Measurements from ENCODE around the gene TBC1D24. TPM values are rescaled to one million over a fixed set of nuclear protein-coding genes. Genes with fewer than 3 reads are reported as not detected.
"Not testable (repeated sequence)": the region's sequence is repeated elsewhere in the genome, so short reads cannot be mapped to it uniquely, and the experiment has no call there.

The TBC1D24 gene
- total RNA-seq, 4 donors from 2014 or later = 8.7 to 14.8 (median 9.9) TPM

GRCh38 chr16:2432286-2432685 lies 42.6 kb upstream of the TBC1D24 start:
- TF ChIP-seq, protein P1, sequence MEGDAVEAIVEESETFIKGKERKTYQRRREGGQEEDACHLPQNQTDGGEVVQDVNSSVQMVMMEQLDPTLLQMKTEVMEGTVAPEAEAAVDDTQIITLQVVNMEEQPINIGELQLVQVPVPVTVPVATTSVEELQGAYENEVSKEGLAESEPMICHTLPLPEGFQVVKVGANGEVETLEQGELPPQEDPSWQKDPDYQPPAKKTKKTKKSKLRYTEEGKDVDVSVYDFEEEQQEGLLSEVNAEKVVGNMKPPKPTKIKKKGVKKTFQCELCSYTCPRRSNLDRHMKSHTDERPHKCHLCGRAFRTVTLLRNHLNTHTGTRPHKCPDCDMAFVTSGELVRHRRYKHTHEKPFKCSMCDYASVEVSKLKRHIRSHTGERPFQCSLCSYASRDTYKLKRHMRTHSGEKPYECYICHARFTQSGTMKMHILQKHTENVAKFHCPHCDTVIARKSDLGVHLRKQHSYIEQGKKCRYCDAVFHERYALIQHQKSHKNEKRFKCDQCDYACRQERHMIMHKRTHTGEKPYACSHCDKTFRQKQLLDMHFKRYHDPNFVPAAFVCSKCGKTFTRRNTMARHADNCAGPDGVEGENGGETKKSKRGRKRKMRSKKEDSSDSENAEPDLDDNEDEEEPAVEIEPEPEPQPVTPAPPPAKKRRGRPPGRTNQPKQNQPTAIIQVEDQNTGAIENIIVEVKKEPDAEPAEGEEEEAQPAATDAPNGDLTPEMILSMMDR (IDR thresholded peaks at IDR 0.05 in 4 of 5, conservative IDR thresholded peaks at IDR 0.05 in 1 of 5) = no peak
- no peak for TF ChIP-seq POLR2A (IDR thresholded peaks at IDR 0.05)
- intact Hi-C loops (cut with DNase I; ENCODE audit: low total_unique reads) (no loop called here), in situ Hi-C loops (cut with MboI; ENCODE audit: low sequenced_read_pairs in 4 of 4) (no loop called here)
- no peak overlapping the region for H3K27ac ChIP-seq
- ATAC-seq (no peak), DNase-seq (no peak)
- H3K9me3 ChIP-seq = no peaks in the 10 kb centered on the region
- no peaks in the 10 kb centered on the region for H3K27me3 ChIP-seq
- H3K4me1 ChIP-seq = peaks cover 6 to 8% of the 10 kb centered on the region in 2 donors
- H3K36me3 ChIP-seq = peaks cover 0 to 4% of the 10 kb centered on the region in 2 donors
- no peak overlapping the region for H3K4me3 ChIP-seq

DNA sequence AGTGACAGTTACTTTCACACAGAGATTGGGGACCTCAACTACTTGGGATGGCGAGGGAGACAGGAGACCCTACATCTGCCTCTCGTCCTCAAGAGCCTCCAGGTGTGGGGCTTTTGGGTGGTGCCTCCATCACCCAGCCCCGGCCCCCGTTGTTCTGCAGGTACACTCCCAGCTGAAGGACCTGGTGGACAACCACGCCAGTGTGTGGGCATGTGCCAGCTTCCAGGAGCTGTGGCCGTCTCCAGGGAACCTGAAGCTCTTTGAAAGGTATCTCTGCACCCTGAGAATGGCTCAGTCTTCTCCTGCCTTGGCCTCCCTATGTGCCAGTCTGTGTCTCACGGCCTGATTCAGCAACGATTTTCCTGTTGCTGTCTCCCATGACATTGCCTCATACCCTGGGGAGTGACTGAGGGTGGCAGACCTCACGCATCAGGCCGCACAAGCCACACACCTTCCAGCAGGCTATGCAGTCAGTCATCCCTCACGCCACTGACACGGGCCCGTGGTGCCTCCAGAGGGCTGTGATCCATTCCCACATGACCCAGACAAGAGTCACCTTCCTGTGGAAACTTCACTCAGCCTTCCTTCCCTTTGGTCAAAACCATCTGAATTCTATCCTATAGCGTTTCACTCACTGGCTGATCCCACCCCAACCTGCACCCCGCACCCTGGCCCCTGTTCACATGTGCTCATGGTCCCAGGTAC lies 42.0 kb upstream of the TBC1D24 start:
- in situ Hi-C loops (cut with MboI; ENCODE audit: low sequenced_read_pairs in 4 of 4) (no loop called here), intact Hi-C loops (cut with DNase I; ENCODE audit: low total_unique reads) (no loop called here)
- no peaks in the 10 kb centered on the region for H3K27me3 ChIP-seq
- no peak for TF ChIP-seq POLR2A (IDR thresholded peaks at IDR 0.05)
- TF ChIP-seq, protein P1 (IDR thresholded peaks at IDR 0.05 in 4 of 5, conservative IDR thresholded peaks at IDR 0.05 in 1 of 5) = no peak
- H3K27ac ChIP-seq = no peak overlapping the region
- no peak overlapping the region for H3K4me3 ChIP-seq
- no peak for ATAC-seq
- H3K9me3 ChIP-seq = no peaks in the 10 kb centered on the region
- H3K36me3 ChIP-seq = peaks cover 0 to 4% of the 10 kb centered on the region in 2 donors
- no peak for DNase-seq
- peaks cover 6 to 8% of the 10 kb centered on the region in 2 donors for H3K4me1 ChIP-seq

DNA sequence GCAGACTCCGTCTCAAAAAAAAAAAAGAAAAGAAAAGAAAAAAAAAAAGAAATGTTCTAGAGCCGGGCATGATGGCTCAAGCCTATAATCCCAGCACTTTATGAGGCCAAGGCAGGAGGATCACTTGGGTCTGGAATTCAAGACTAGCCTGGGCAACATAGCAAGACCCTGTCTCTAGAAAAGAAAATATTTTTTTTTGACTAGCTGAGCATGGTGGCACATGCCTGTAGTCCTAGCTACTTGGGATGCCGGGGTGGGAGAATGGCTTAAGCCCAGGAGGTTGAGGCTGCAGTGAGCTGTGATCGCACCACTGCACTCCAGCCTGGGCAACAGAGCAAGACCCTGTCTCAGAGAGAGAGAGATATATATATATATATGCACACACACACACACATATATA lies 39.7 kb upstream of the TBC1D24 start:
- H3K4me1 ChIP-seq; ATAC-seq; DNase-seq; intact Hi-C loops (cut with DNase I; ENCODE audit: low total_unique reads); H3K27ac ChIP-seq; H3K9me3 ChIP-seq; in situ Hi-C loops (cut with MboI; ENCODE audit: low sequenced_read_pairs in 4 of 4); H3K4me3 ChIP-seq; H3K27me3 ChIP-seq; H3K36me3 ChIP-seq: not testable (repeated sequence)

GRCh38 chr16:2436110-2436509 lies 38.8 kb upstream of the TBC1D24 start:
- Histone ChIP-seq H3K27ac (no peak overlapping the region), H3K9me3 (no peaks in the 10 kb centered on the region), H3K4me1 (no peaks in the 10 kb centered on the region), H3K36me3 (peaks cover 0 to 4% of the 10 kb centered on the region in 2 donors), H3K4me3 (no peak overlapping the region), H3K27me3 (no peaks in the 10 kb centered on the region)
- intact Hi-C loops (cut with DNase I; ENCODE audit: low total_unique reads) (no loop called here), in situ Hi-C loops (cut with MboI; ENCODE audit: low sequenced_read_pairs in 4 of 4) (no loop called here)
- DNase-seq = no peak
- TF ChIP-seq, protein P1 (IDR thresholded peaks at IDR 0.05 in 4 of 5, conservative IDR thresholded peaks at IDR 0.05 in 1 of 5) = no peak
- TF ChIP-seq POLR2A (IDR thresholded peaks at IDR 0.05) = no peak
- ATAC-seq = no peak

DNA sequence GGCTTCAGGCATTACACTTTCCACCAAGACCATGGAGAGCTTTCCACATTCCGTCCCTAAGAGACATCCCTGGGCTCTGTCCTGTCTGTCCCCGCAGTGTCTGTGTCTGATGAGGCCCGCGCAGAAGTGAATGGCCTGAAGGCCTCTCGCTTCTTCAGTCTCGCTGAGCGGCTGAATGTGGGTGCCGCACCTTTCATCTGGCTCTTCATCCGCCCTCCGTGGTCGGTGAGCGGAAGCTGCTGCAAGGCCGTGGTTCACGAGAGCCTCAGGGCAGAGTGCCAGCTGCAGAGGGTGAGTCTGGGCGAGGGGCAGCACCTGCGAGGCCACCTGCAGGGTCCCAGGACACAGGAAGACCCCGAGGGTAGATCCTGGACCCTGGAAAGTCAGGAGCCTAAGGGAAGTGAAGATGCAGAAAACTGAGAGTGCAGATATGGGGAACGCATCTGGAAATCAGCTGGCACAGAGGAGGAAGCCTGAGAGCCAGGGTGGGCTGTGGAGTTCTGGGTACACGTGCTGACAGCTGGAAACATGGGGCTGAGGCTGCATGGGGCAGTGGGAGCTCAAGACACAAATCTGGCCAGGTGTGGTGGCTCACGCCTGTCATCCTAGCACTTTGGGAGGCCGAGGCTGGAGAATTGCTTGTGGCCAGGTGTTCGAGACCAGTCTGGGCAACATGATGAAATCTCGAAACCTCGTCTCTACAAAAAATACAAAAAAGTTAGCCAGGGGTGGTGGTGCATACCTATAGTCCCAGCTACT lies 37.7 kb upstream of the TBC1D24 start:
- no peak for TF ChIP-seq POLR2A (IDR thresholded peaks at IDR 0.05)
- Histone ChIP-seq H3K9me3 (no peaks in the 10 kb centered on the region), H3K27me3 (no peaks in the 10 kb centered on the region), H3K4me1 (no peaks in the 10 kb centered on the region), H3K36me3 (peaks cover 0 to 4% of the 10 kb centered on the region in 2 donors), H3K27ac (no peak overlapping the region), H3K4me3 (no peak overlapping the region)
- intact Hi-C loops (cut with DNase I; ENCODE audit: low total_unique reads) (no loop called here), in situ Hi-C loops (cut with MboI; ENCODE audit: low sequenced_read_pairs in 4 of 4) (no loop called here)
- ATAC-seq (no peak), DNase-seq (no peak)
